Measurements from ENCODE around the gene MTAP.

MTAP gene

GRCh38 chr9:21802418-21803000 lies at the start of gene MTAP:
Gene MTAP (plus strand): TSS chr9:21802636. CDS start chr9:21802749, 113 bp downstream.
- peak; percentile 90 for DNase-seq

GRCh38 chr9:21753523-21753922 lies 48.9 kb upstream of the MTAP start:
- no peak for DNase-seq

GRCh38 chr9:21754741-21755140 lies 47.7 kb upstream of the MTAP start:
- DNase-seq, result no peak

- no peak for DNase-seq
Measured at GRCh38 chr9:21758540-21758939, 43.9 kb upstream of the MTAP start.

- DNase-seq, result no peak
Measured at GRCh38 chr9:21761309-21761901, 41.0 kb upstream of the MTAP start.

- DNase-seq, result no peak
Measured at GRCh38 chr9:21762064-21762463, 40.4 kb upstream of the MTAP start.

- no peak for DNase-seq
Measured at GRCh38 chr9:21764846-21765245, 37.6 kb upstream of the MTAP start.

- DNase-seq, result no peak
Measured at GRCh38 chr9:21766096-21766495, 36.3 kb upstream of the MTAP start.

- DNase-seq, result no peak
Measured at GRCh38 chr9:21770871-21771560, 31.4 kb upstream of the MTAP start.

- no peak for DNase-seq
Measured at GRCh38 chr9:21777701-21778100, 24.7 kb upstream of the MTAP start.

- no peak for DNase-seq
Measured at GRCh38 chr9:21778304-21778703, 24.1 kb upstream of the MTAP start.

GRCh38 chr9:21779397-21779796 lies 23.0 kb upstream of the MTAP start:
- DNase-seq, result no peak

- DNase-seq, result no peak
Measured at GRCh38 chr9:21781656-21782055, 20.8 kb upstream of the MTAP start.

GRCh38 chr9:21782205-21782604 lies 20.2 kb upstream of the MTAP start:
- DNase-seq, result no peak

GRCh38 chr9:21788752-21789151 lies 13.7 kb upstream of the MTAP start:
- DNase-seq, result no peak

GRCh38 chr9:21789541-21790037 lies 12.8 kb upstream of the MTAP start:
- peak; percentile 62 for DNase-seq

- DNase-seq, result no peak
Measured at GRCh38 chr9:21795483-21795882, 7.0 kb upstream of the MTAP start.

GRCh38 chr9:21796768-21797167 lies 5.7 kb upstream of the MTAP start:
- no peak for DNase-seq

GRCh38 chr9:21800931-21801682 lies 1.3 kb upstream of the MTAP start:
- no peak for DNase-seq

- DNase-seq, result peak; percentile 65
Measured at GRCh38 chr9:21801683-21802417, 586 bp upstream of the MTAP start.

GRCh38 chr9:21803649-21804048 lies 1.2 kb downstream of the MTAP start:
- DNase-seq, result no peak

- DNase-seq, result peak; percentile 30
Measured at GRCh38 chr9:21804331-21804730, 1.9 kb downstream of the MTAP start.

- DNase-seq, result no peak
Measured at GRCh38 chr9:21804791-21805190, 2.4 kb downstream of the MTAP start.
